Measurements from ENCODE around the gene PANK1. TPM values are rescaled to one million over a fixed set of nuclear protein-coding genes. Genes with fewer than 3 reads are reported as not detected.

The PANK1 gene
- total and polyA plus RNA-seq, 2 of the 8 experiments (the other 6 are each of a cell fraction or from before 2014, with no cell fraction given): 18.5 to 40.4 TPM

DNA sequence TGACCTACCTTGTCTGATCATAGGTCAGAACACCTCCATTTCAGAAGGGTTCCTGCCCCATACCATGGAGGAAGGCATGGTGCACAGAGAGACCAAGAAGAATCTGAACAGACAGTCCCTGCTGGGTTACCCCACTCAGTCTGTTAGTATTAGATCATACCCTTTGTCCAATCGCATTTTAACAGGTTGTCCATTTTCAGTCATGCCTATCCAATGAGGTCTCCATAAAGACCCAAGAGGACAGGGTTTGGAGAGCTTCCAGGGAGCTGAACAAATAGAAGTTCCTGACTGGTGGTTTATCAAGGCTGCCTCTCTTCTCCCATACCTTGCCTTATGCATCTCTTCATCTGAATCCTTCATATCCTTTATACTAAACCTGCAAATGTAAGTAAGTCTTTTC, 88.4 kb downstream of the PANK1 start:
- no peak overlapping the region for H2BK120ac ChIP-seq (replicated peaks; ENCODE audit: low read depth, low read length)
- no peak overlapping the region for H4K8ac ChIP-seq (ENCODE audit: extremely low read depth, insufficient read depth, low read length)
- H4K91ac ChIP-seq (replicated peaks; ENCODE audit: insufficient read length, low read length): no peak overlapping the region
- H3K18ac ChIP-seq (ENCODE audit: extremely low read depth, low read length): no peak overlapping the region
- no peak overlapping the region for H3K9ac ChIP-seq (replicated peaks in 1 of 4; ENCODE audit: extremely low read depth in 1 of 4, low read depth in 3 of 4, low read length in 3 of 4)
- H2BK5ac ChIP-seq (ENCODE audit: low read depth, low read length): no peak overlapping the region
- no peak overlapping the region for H3K14ac ChIP-seq (ENCODE audit: insufficient read length)
- TF ChIP-seq MAFK (IDR thresholded peaks at IDR 0.05; ENCODE audit: low read depth, low read length) (no peak), CBX8 (IDR thresholded peaks at IDR 0.05; ENCODE audit: borderline replicate concordance, low read depth, low read length) (no peak), SIRT6 (IDR thresholded peaks at IDR 0.05; ENCODE audit: low read length) (no peak), CHD2 (IDR thresholded peaks at IDR 0.05; ENCODE audit: low read length) (no peak)
- TF ChIP-seq, protein P1, sequence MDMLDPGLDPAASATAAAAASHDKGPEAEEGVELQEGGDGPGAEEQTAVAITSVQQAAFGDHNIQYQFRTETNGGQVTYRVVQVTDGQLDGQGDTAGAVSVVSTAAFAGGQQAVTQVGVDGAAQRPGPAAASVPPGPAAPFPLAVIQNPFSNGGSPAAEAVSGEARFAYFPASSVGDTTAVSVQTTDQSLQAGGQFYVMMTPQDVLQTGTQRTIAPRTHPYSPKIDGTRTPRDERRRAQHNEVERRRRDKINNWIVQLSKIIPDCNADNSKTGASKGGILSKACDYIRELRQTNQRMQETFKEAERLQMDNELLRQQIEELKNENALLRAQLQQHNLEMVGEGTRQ (IDR thresholded peaks at IDR 0.05; ENCODE audit: low read length): no peak
- H3K36me3 ChIP-seq (ENCODE audit: control insufficient read depth in 2 of 4, insufficient read depth in 4 of 4, low read length in 3 of 4): no peaks in the 10 kb centered on the region
- no peak overlapping the region for H2AK5ac ChIP-seq (ENCODE audit: low read depth, low read length)
- no peak overlapping the region for H2BK12ac ChIP-seq (ENCODE audit: low read depth, low read length)
- H3K79me2 ChIP-seq (ENCODE audit: control insufficient read depth in 1 of 2, insufficient read depth in 2 of 2, low read length in 2 of 2): no peaks in the 10 kb centered on the region
- H2BK20ac ChIP-seq (ENCODE audit: low read length): no peak overlapping the region
- ChIA-PET CTCF (ENCODE audit: partially characterized antibody) (interaction anchor here (0.7 to 1.8 kb wide), 13 partner anchors 8 to 296 kb away, joined by 3 to 13 read pairs (median 4); no protein-coding TSS in a partner anchor), POLR2A (ENCODE audit: partially characterized antibody) (no interaction called here)
- H3K79me1 ChIP-seq (ENCODE audit: low read depth, low read length): no peaks in the 10 kb centered on the region
- H3K56ac ChIP-seq (replicated peaks; ENCODE audit: insufficient read length, low read depth, low read length): no peak overlapping the region
- H3K9me3 ChIP-seq (ENCODE audit: insufficient read depth in 2 of 2, low read depth in 1 of 2, low read length in 1 of 2): no peaks in the 10 kb centered on the region; a peak in 1 of 4 replicates
- DNase-seq (ENCODE audit: low read depth in 1 of 2, low spot score in 2 of 2) (no peak), FAIRE-seq (no peak)
- no peak overlapping the region for H3K27ac ChIP-seq (ENCODE audit: low read depth, low read length)
- H3K4ac ChIP-seq (replicated peaks; ENCODE audit: insufficient read length, low read depth, low read length): no peak overlapping the region
- no peak overlapping the region for H3K23ac ChIP-seq (ENCODE audit: insufficient read length)
- H4K5ac ChIP-seq (ENCODE audit: insufficient read length, low read depth, low read length): no peak overlapping the region
- no peak overlapping the region for H2BK15ac ChIP-seq (ENCODE audit: low read length)
- H3K4me3 ChIP-seq (ENCODE audit: extremely low read depth in 1 of 4, insufficient read depth in 2 of 4, low read depth in 3 of 4, low read length in 4 of 4): no peak overlapping the region
- H4K20me1 ChIP-seq (replicated peaks in 1 of 2; ENCODE audit: control insufficient read depth in 1 of 2, insufficient read depth in 2 of 2, low read length in 2 of 2): no peaks in the 10 kb centered on the region
- H3K4me2 ChIP-seq (ENCODE audit: insufficient read depth in 1 of 2, low read depth in 2 of 2, low read length in 2 of 2): no peak overlapping the region
- no peak overlapping the region; the same call in 1 of the 2 replicates for H2AFZ ChIP-seq (ENCODE audit: low read length)
- H3K4me1 ChIP-seq (replicated peaks in 1 of 4; ENCODE audit: control insufficient read depth in 3 of 4, insufficient read depth in 4 of 4, low read length in 3 of 4): peaks cover 0 to 4% (median 1%) of the 10 kb centered on the region in 4 experiments; a peak in 2 of 7 replicates
- no peaks in the 10 kb centered on the region for H3K23me2 ChIP-seq (ENCODE audit: low read depth, low read length)
- H3K27me3 ChIP-seq (replicated peaks in 1 of 4; ENCODE audit: control insufficient read depth in 3 of 4, extremely low read depth in 1 of 4, insufficient read depth in 3 of 4, low read length in 3 of 4): no peaks in the 10 kb centered on the region; a peak in 1 of 7 replicates
- WGBS, 2 experiments (ENCODE audit: extremely low coverage in 1 of 2, insufficient coverage in 1 of 2, insufficient read length in 1 of 2, insufficient replicate concordance in 2 of 2, low coverage in 1 of 2, low lambda C conversion rate in 2 of 2, missing lambda C conversion rate in 1 of 2): 75% methylated on average over 1 of the region's 1 CpG; no CpG with 5 or more reads in 1 of the 2 experiments

Data from H1 (cell line).